Osteocyte (in vitro differentiated cells): ENCODE measurements around the gene KHNYN. TPM values are rescaled to one million over a fixed set of nuclear protein-coding genes. Genes with fewer than 3 reads are reported as not detected.
"Not testable (repeated sequence)": the region's sequence is repeated elsewhere in the genome, so short reads cannot be mapped to it uniquely, and the experiment has no call there.

Experiments used
- DNase-seq: peaks from one replicate; pipeline ENCODE4 v3.0.0; 2021; ENCODE audit warnings: mixed read lengths; ENCODE audit not compliant: unreplicated experiment; ENCODE audit errors: extremely low spot score
- H3K27ac Mint-ChIP-seq: one replicate; pipeline ENCODE4 v1.8.0; 2021; ENCODE audit warnings: mild to moderate bottlenecking, mixed read lengths; ENCODE audit not compliant: unreplicated experiment
- H3K27me3 Mint-ChIP-seq: one replicate; pipeline ENCODE4 v1.8.0; 2021; ENCODE audit warnings: mixed read lengths; ENCODE audit not compliant: unreplicated experiment
- H3K36me3 Mint-ChIP-seq: one replicate; pipeline ENCODE4 v1.8.0; 2021; ENCODE audit warnings: mixed read lengths; ENCODE audit not compliant: unreplicated experiment
- H3K4me1 Mint-ChIP-seq: one replicate; pipeline ENCODE4 v1.8.0; 2021; ENCODE audit warnings: mixed read lengths; ENCODE audit not compliant: unreplicated experiment
- H3K4me3 Mint-ChIP-seq: one replicate; pipeline ENCODE4 v1.8.0; 2021; ENCODE audit warnings: mild to moderate bottlenecking, moderate library complexity, mixed read lengths; ENCODE audit not compliant: unreplicated experiment
- H3K9me3 Mint-ChIP-seq: one replicate; pipeline ENCODE4 v1.8.0; 2021; ENCODE audit warnings: mixed read lengths; ENCODE audit not compliant: unreplicated experiment
- CTCF ChIP-seq: fragments of 200-600 bp; sonication (generic); IDR thresholded peaks from 2 replicates; pipeline ENCODE4 v1.5.0; 2021; ENCODE audit warnings: antibody characterized with exemption, mild to moderate bottlenecking, moderate library complexity
- total RNA-seq: library from RNA; stranded (reverse); gene quantifications from 2 replicates; pipeline ENCODE4 v1.2.1, GENCODE V29; 2021

Gene KHNYN
- total RNA-seq, 1 donor from 2014 or later = 60.9 TPM

DNA sequence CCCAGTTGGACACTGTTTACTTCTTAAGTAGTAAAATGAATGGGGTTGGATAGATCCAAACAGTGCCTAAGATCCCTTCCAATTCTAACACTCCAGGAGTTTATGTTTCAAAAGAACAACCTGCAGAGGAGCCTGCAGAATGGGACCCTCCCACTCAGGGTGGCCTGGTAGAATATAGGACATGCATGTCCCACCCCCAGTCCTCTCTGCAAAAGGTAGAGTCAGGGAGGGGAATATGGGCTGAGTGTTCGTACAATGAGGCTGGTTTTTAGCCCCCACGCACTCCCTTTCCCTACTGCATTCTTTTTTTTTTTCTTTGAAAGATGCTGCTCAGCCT, 42.8 kb upstream of the KHNYN start:
- H3K9me3 Mint-ChIP-seq = no peaks in the 10 kb centered on the region
- H3K4me3 Mint-ChIP-seq = no peak overlapping the region
- H3K27me3 Mint-ChIP-seq = peaks cover 26% of the 10 kb centered on the region
- no peaks in the 10 kb centered on the region for H3K36me3 Mint-ChIP-seq
- peaks cover 12% of the 10 kb centered on the region for H3K4me1 Mint-ChIP-seq
- no peak for TF ChIP-seq CTCF
- no peak overlapping the region for H3K27ac Mint-ChIP-seq
- no peak for DNase-seq

GRCh38 chr14:24387579-24387978, 42.2 kb upstream of the KHNYN start:
- DNase-seq, H3K27ac Mint-ChIP-seq, H3K9me3 Mint-ChIP-seq, H3K36me3 Mint-ChIP-seq, H3K4me3 Mint-ChIP-seq: not testable (repeated sequence)
- peaks cover 15% of the 10 kb centered on the region for H3K4me1 Mint-ChIP-seq
- peaks cover 26% of the 10 kb centered on the region for H3K27me3 Mint-ChIP-seq

- Mint-ChIP-seq H3K9me3 (no peaks in the 10 kb centered on the region), H3K36me3 (no peaks in the 10 kb centered on the region), H3K4me3 (no peak overlapping the region), H3K27ac (no peak overlapping the region), H3K4me1 (peaks cover 18% of the 10 kb centered on the region), H3K27me3 (peaks cover 26% of the 10 kb centered on the region)
- no peak for TF ChIP-seq CTCF
- DNase-seq = no peak
Measured at GRCh38 chr14:24388474-24389179, 41.1 kb upstream of the KHNYN start.

- peaks cover 23% of the 10 kb centered on the region for H3K4me1 Mint-ChIP-seq
- H3K9me3 Mint-ChIP-seq = no peaks in the 10 kb centered on the region
- DNase-seq = no peak
- H3K4me3 Mint-ChIP-seq = no peak overlapping the region
- peaks cover 21% of the 10 kb centered on the region for H3K27me3 Mint-ChIP-seq
- no peak for TF ChIP-seq CTCF
- H3K27ac Mint-ChIP-seq = no peak overlapping the region
- H3K36me3 Mint-ChIP-seq = no peaks in the 10 kb centered on the region
Measured at GRCh38 chr14:24389226-24389848, 40.4 kb upstream of the KHNYN start.

- Mint-ChIP-seq H3K27ac (no peak overlapping the region), H3K9me3 (no peaks in the 10 kb centered on the region), H3K27me3 (peaks cover 16% of the 10 kb centered on the region), H3K4me3 (no peak overlapping the region), H3K36me3 (no peaks in the 10 kb centered on the region), H3K4me1 (peaks cover 23% of the 10 kb centered on the region)
- DNase-seq = no peak
- TF ChIP-seq CTCF = no peak
Measured at GRCh38 chr14:24390701-24391468, 38.9 kb upstream of the KHNYN start.
